ENCODE measurements around the gene WARS2. TPM values are rescaled to one million over a fixed set of nuclear protein-coding genes. Genes with fewer than 3 reads are reported as not detected.

The WARS2 gene
- total and polyA plus RNA-seq, 2 of the 8 experiments (the other 6 are each of a cell fraction or from before 2014, with no cell fraction given): 4.3 to 12.9 TPM

GRCh38 chr1:119090250-119090649, 50.2 kb downstream of the WARS2 start:
- 92% methylated on average over 3 of the region's 3 CpGs; no CpG with 5 or more reads in 1 of the 2 experiments for WGBS, 2 experiments (ENCODE audit: extremely low coverage in 1 of 2, insufficient coverage in 1 of 2, insufficient read length in 1 of 2, insufficient replicate concordance in 2 of 2, low coverage in 1 of 2, low lambda C conversion rate in 2 of 2, missing lambda C conversion rate in 1 of 2)
- no peak for TF ChIP-seq GABPA (IDR thresholded peaks at IDR 0.05; ENCODE audit: borderline replicate concordance, insufficient read depth, low read length)
- TF ChIP-seq KDM5A (IDR thresholded peaks at IDR 0.05; ENCODE audit: low read length): no peak
- no peak for TF ChIP-seq BACH1 (IDR thresholded peaks at IDR 0.05; ENCODE audit: low read length)
- TF ChIP-seq TBP (IDR thresholded peaks at IDR 0.05; ENCODE audit: low read depth, low read length): no peak
- TF ChIP-seq SIN3A (conservative IDR thresholded peaks at IDR 0.05 in 1 of 2, IDR thresholded peaks at IDR 0.05 in 1 of 2; ENCODE audit: low read depth in 1 of 2, low read length in 2 of 2): no peak
- TF ChIP-seq ATF2 (IDR thresholded peaks at IDR 0.05; ENCODE audit: low read length): no peak
- no peak for TF ChIP-seq KDM4A (IDR thresholded peaks at IDR 0.05; ENCODE audit: low read depth, low read length, severe bottlenecking)
- TF ChIP-seq SUZ12 (IDR thresholded peaks at IDR 0.05; ENCODE audit: low read length): no peak
- no peak for TF ChIP-seq CEBPB (IDR thresholded peaks at IDR 0.05; ENCODE audit: low read depth, low read length)
- no peak for TF ChIP-seq ASH2L (IDR thresholded peaks at IDR 0.05; ENCODE audit: low read length)
- CTCF ChIA-PET (ENCODE audit: partially characterized antibody): no interaction called here

More at GRCh38 chr1:119090250-119090649, 50.2 kb downstream of the WARS2 start:
- no peak overlapping the region for H3K4ac ChIP-seq (replicated peaks; ENCODE audit: insufficient read length, low read depth, low read length)
- no peak overlapping the region for H4K8ac ChIP-seq (ENCODE audit: extremely low read depth, insufficient read depth, low read length)
- H2BK120ac ChIP-seq (replicated peaks; ENCODE audit: low read depth, low read length): no peak overlapping the region
- H2BK20ac ChIP-seq (ENCODE audit: low read length): no peak overlapping the region
- H3K9ac ChIP-seq (replicated peaks in 1 of 4; ENCODE audit: extremely low read depth in 1 of 4, low read depth in 3 of 4, low read length in 3 of 4): no peak overlapping the region
- H3K27me3 ChIP-seq (replicated peaks in 1 of 4; ENCODE audit: control insufficient read depth in 3 of 4, extremely low read depth in 1 of 4, insufficient read depth in 3 of 4, low read length in 3 of 4): no peaks in the 10 kb centered on the region
- FAIRE-seq (no peak), DNase-seq (ENCODE audit: low read depth in 1 of 2, low spot score in 2 of 2) (no peak)
- H2AFZ ChIP-seq (ENCODE audit: low read length): no peak overlapping the region
- H4K20me1 ChIP-seq (replicated peaks in 1 of 2; ENCODE audit: control insufficient read depth in 1 of 2, insufficient read depth in 2 of 2, low read length in 2 of 2): no peaks in the 10 kb centered on the region
- H2AK5ac ChIP-seq (ENCODE audit: low read depth, low read length): no peak overlapping the region
- POLR2A ChIA-PET (ENCODE audit: partially characterized antibody): no interaction called here
- H3K4me2 ChIP-seq (ENCODE audit: insufficient read depth in 1 of 2, low read depth in 2 of 2, low read length in 2 of 2): no peak overlapping the region
- H3K36me3 ChIP-seq (ENCODE audit: control insufficient read depth in 2 of 4, insufficient read depth in 4 of 4, low read length in 3 of 4): no peaks in the 10 kb centered on the region
- H3K14ac ChIP-seq (ENCODE audit: insufficient read length): no peak overlapping the region
- no peak overlapping the region for H3K23ac ChIP-seq (ENCODE audit: insufficient read length)
- H3K18ac ChIP-seq (ENCODE audit: extremely low read depth, low read length): no peak overlapping the region
- no peak overlapping the region for H4K91ac ChIP-seq (replicated peaks; ENCODE audit: insufficient read length, low read length)
- no peak overlapping the region for H2BK12ac ChIP-seq (ENCODE audit: low read depth, low read length)
- no peaks in the 10 kb centered on the region; the same call in 1 of the 2 replicates for H3K23me2 ChIP-seq (ENCODE audit: low read depth, low read length)
- peaks cover 0 to 3% (median 1%) of the 10 kb centered on the region in 4 experiments; a peak in 1 of 7 replicates for H3K4me1 ChIP-seq (replicated peaks in 1 of 4; ENCODE audit: control insufficient read depth in 3 of 4, insufficient read depth in 4 of 4, low read length in 3 of 4)
- no peak overlapping the region for H3K56ac ChIP-seq (replicated peaks; ENCODE audit: insufficient read length, low read depth, low read length)
- H3K79me1 ChIP-seq (ENCODE audit: low read depth, low read length): no peaks in the 10 kb centered on the region
- no peak overlapping the region for H4K5ac ChIP-seq (ENCODE audit: insufficient read length, low read depth, low read length)
- no peaks in the 10 kb centered on the region for H3K79me2 ChIP-seq (ENCODE audit: control insufficient read depth in 1 of 2, insufficient read depth in 2 of 2, low read length in 2 of 2)
- H3K9me3 ChIP-seq (ENCODE audit: insufficient read depth in 2 of 2, low read depth in 1 of 2, low read length in 1 of 2): no peaks in the 10 kb centered on the region
- H2BK15ac ChIP-seq (ENCODE audit: low read length): no peak overlapping the region
- no peak overlapping the region for H3K27ac ChIP-seq (ENCODE audit: low read depth, low read length)
- H3K4me3 ChIP-seq (ENCODE audit: extremely low read depth in 1 of 4, insufficient read depth in 2 of 4, low read depth in 3 of 4, low read length in 4 of 4): no peak overlapping the region
- H2BK5ac ChIP-seq (ENCODE audit: low read depth, low read length): no peak overlapping the region

Data from H1 (cell line).